GM13976 (cell line): Measurements from ENCODE around the gene OR5AP2.
"Not testable (repeated sequence)": the region's sequence is repeated elsewhere in the genome, so short reads cannot be mapped to it uniquely, and the experiment has no call there.

Experiments
- DNase-seq: peaks from one replicate; pipeline ENCODE4 v3.0.0; 2012; ENCODE audit warnings: low spot score
- in situ Hi-C: fragments of 300-500 bp; cut with MboI; formaldehyde crosslinking; loops from one replicate; pipeline ENCODE4 v1.12.0; 2022; ENCODE audit warnings: low sequenced_read_pairs, mixed read lengths, inconsistent platforms; ENCODE audit not compliant: unreplicated experiment
- TF ChIP-seq, protein P1 (sequence below): IDR thresholded peaks from 2 replicates; pipeline ENCODE4 v1.5.1; 2012; ENCODE audit warnings: borderline replicate concordance, mild to moderate bottlenecking; ENCODE audit not compliant: insufficient read depth; ENCODE audit errors: extremely low read depth, missing control alignments, control extremely low read depth

Gene OR5AP2

GRCh38 chr11:56642339-56642738 lies at the start of gene OR5AP2:
TSS of gene OR5AP2 (minus strand) at chr11:56642439. CDS start at chr11:56642439, 0 bp downstream.
- in situ Hi-C loops = no loop called here

DNA sequence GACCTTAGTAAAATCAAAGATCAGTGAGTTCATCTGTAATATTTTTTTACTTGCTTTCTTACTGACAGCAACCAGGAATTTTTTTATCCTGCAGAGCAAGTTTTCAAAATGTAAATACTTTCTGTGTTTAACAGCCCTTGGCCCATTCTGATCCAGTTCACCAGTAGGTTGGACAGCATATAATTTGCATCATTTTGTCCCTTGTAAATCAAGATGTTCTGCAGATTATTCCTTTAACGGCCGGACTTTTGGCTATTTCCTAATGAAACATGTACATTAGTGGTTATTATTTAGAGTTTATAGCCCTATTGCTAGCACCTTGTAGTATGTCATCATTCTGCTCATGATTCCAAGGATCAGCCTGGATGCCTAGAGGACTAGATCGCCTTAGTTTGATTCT lies 48.9 kb upstream of the OR5AP2 start:
- in situ Hi-C loops, DNase-seq: not testable (repeated sequence)

More at GRCh38 chr11:56642339-56642738, at the start of gene OR5AP2:
- TF ChIP-seq, protein P1, sequence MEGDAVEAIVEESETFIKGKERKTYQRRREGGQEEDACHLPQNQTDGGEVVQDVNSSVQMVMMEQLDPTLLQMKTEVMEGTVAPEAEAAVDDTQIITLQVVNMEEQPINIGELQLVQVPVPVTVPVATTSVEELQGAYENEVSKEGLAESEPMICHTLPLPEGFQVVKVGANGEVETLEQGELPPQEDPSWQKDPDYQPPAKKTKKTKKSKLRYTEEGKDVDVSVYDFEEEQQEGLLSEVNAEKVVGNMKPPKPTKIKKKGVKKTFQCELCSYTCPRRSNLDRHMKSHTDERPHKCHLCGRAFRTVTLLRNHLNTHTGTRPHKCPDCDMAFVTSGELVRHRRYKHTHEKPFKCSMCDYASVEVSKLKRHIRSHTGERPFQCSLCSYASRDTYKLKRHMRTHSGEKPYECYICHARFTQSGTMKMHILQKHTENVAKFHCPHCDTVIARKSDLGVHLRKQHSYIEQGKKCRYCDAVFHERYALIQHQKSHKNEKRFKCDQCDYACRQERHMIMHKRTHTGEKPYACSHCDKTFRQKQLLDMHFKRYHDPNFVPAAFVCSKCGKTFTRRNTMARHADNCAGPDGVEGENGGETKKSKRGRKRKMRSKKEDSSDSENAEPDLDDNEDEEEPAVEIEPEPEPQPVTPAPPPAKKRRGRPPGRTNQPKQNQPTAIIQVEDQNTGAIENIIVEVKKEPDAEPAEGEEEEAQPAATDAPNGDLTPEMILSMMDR = no peak
- no peak for DNase-seq

DNA sequence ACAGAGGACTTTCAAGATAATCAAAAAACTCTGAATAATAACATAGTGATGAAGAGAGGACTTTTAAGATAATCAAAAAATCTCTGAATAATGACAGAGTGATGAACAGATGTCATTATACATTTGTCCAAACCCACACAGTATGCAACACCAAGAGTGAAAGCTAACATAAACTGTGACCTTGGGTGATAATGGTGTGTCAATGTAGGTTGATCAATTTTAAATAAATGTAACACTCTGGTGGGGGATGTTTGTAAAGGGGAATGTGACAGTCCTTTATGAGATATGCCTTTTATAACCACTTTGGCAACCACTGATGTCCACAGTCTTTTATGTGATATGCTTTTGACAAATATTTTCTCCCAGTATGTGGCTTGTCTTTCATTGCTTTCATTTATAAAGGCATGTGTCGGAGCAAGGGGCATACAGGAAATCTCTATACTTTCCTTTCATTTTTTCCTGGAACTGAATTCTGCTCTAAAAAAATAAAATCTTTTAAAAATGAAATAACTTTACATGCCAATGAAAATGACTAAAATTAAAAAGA lies 46.4 kb upstream of the OR5AP2 start:
- in situ Hi-C loops = no loop called here
- DNase-seq = no peak
- TF ChIP-seq, protein P1 = no peak

GRCh38 chr11:56670984-56671383 lies 28.7 kb upstream of the OR5AP2 start:
- in situ Hi-C loops = no loop called here
- no peak for DNase-seq
- TF ChIP-seq, protein P1 = no peak

DNA sequence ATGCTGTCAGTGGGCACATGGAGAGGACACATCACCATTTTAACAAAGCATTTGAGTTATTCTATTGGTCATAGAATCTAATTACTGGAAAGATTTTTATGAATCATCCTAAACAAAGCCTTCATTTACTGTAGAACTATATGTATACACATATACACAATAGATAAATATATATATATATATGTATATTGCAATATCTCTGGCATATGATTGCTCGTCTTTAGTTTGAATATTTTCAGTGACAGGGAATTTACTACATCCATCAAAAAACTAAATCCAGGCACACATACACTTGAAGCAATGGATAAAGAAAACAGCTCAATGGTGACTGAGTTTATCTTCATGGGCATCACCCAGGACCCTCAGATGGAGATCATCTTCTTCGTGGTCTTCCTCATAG lies 21.1 kb upstream of the OR5AP2 start, which contains the start of gene OR5AR1:
TSS of gene OR5AR1 (plus strand) at position 301 of the 400 bp plus-strand sequence. CDS start at position 301, 0 bp downstream.
- TF ChIP-seq, protein P1 = no peak
- DNase-seq = no peak
- in situ Hi-C loops = no loop called here

DNA sequence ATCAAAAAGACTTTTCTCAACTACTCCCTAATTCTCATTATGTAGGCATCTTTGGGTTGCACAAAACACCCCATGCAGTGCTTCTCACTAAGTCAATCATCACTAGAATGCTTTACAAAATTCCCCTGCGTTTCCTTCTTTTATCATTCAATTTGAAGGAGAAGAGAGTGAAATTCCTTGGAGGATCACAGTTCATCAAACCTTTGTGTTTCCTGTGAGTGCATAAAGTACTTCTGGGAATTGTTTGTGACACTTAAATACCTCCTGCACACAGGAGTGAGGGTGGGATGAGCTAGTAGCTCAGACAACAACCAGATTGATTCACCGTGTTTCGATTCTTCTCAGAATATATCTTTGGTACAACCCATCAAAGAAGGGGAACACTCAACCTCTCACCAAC lies 17.5 kb upstream of the OR5AP2 start:
- in situ Hi-C loops = no loop called here
- DNase-seq = no peak
- TF ChIP-seq, protein P1 = no peak

DNA sequence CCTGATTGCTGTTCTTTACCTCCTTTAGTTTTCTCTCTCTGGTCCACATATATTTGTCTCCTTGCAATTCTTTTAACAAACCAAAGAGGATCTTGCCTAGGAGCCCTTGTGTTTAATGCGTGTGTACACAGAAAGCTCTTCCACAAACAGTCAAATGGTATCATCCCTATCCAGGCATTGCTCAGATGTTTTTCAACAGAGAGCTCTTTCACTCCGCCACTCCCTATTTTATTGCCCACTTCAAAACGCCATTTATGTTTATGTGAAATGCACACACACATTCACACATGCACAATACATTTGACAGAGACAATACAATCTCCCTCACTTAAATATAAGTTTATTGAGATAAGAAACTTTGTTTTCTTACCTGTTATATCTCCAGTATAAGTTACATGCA lies 4.7 kb downstream of the OR5AP2 start:
- TF ChIP-seq, protein P1 = no peak
- in situ Hi-C loops = no loop called here
- DNase-seq = no peak
